Pancreas (tissue), 10 donors: ENCODE measurements around the gene VPS37D. TPM values are rescaled to one million over a fixed set of nuclear protein-coding genes. Genes with fewer than 3 reads are reported as not detected.
"Not testable (repeated sequence)": the region's sequence is repeated elsewhere in the genome, so short reads cannot be mapped to it uniquely, and the experiment has no call there.

ENCODE experiments used
- ATAC-seq, 4 donors: fragments of 200-7000 bp; cut with Tn5 transposase; one replicate each; pipeline versions ENCODE4 v1.8.0 to v1.9.1; 2020; ENCODE audit warnings: mild to moderate bottlenecking in 4 of 4, moderate library complexity in 4 of 4
- DNase-seq, 6 donors: peaks; one replicate each; pipeline ENCODE4 v3.0.0-alpha.2; 2020
- FAIRE-seq: peaks from 2 replicates; lab custom pipeline; 2012; peaks lifted over from hg19 to GRCh38; lab: Jason Lieb, UNC
- H3K27ac ChIP-seq, 4 donors: fragments of 200-600 bp; sonication (generic); 1 replicate in 3 of 4; 2 replicates in 1 of 4; pipeline versions ENCODE4 v1.5.0 to v1.8.0; 2020
- H3K27me3 ChIP-seq, 4 donors: fragments of 200-600 bp; one replicate each; pipeline ENCODE4 v1.8.0; 2021
- H3K36me3 ChIP-seq, 3 donors: fragments of 200-600 bp; sonication (generic) in 1 of 3; one replicate each; pipeline versions ENCODE4 v1.5.0 to v1.8.0; 2020 to 2021
- H3K4me1 ChIP-seq, 3 donors: fragments of 200-600 bp; one replicate each; pipeline ENCODE4 v1.8.0; 2021
- H3K4me3 ChIP-seq, 4 donors: fragments of 200-600 bp; sonication (generic) in 2 of 4; one replicate each; pipeline versions ENCODE4 v1.5.0 to v1.8.0; 2020 to 2021
- H3K9me3 ChIP-seq, 4 donors: fragments of 200-600 bp; one replicate each; pipeline ENCODE4 v1.8.0; 2021
- WGBS, 2 donors: extraction: QIAGEN DNeasy Blood & Tissue Kit; methylation state at CpG; one replicate each; pipeline ENCODE4 v1.1.7; 2013; 5-methylcytosine and 5-hydroxymethylcytosine counted together
- intact Hi-C, 3 donors: fragments of 100-400 bp; cut with DNase I; formaldehyde crosslinking; loops; one replicate each; pipeline versions ENCODE4 v1.11.1 to v1.14.2; 2022
- microRNA-seq, 2 donors: library from miRNA; unstranded; fragments of <30 nt; microRNA quantifications; one replicate each; pipeline versions ENCODE4 to v1.1.0, GENCODE V29; 2019 to 2020
- polyA plus RNA-seq, 2 donors: library from polyadenylated mRNA; stranded (reverse); fragments of 200-250 nt; gene quantifications; one replicate each; pipeline ENCODE4 v1.2.3, GENCODE V29; 2013
- total RNA-seq, 6 donors: library from RNA; stranded (reverse); fragmentation: NEBNext Ultra II Directional in 4 of 6; extraction: Animal tissue kit (Norgen Biotek cat#: 25700) in 4 of 6; gene quantifications; one replicate each; pipeline versions ENCODE4 v1.2.1 to v1.2.4, GENCODE V29; 2021 to 2023
- TF ChIP-seq, protein P1 (sequence below), 4 donors: fragments of 200-600 bp; sonication (generic) in 3 of 4; IDR thresholded peaks; one replicate each; pipeline versions ENCODE4 v1.5.0 to v1.8.0; 2021; ENCODE audit warnings: antibody characterized with exemption in 4 of 4
- donor health status: healthy with polysubstance abuse.
- donor health status: DM: no; HTN: no; CAD: no; lungs with moderate emphysema.
- donor health status: DM: no; HTN: no; CAD: no.
- donor health status: control.
- donor health status: control.
- donor health status: Bipolar disorder and iron deficiency.
- donor health status: DM: yes; HTN: yes; CAD: no.
- donor health status: DM: no; HTN: no; CAD: no.
- donor health status: DM: no; HTN: no; CAD: no.
- donor health status: DM: yes; HTN: yes; CAD: no.

Gene VPS37D
- total and polyA plus RNA-seq, 8 donors, result 2.6 to 8.2 (median 3.2) TPM

DNA sequence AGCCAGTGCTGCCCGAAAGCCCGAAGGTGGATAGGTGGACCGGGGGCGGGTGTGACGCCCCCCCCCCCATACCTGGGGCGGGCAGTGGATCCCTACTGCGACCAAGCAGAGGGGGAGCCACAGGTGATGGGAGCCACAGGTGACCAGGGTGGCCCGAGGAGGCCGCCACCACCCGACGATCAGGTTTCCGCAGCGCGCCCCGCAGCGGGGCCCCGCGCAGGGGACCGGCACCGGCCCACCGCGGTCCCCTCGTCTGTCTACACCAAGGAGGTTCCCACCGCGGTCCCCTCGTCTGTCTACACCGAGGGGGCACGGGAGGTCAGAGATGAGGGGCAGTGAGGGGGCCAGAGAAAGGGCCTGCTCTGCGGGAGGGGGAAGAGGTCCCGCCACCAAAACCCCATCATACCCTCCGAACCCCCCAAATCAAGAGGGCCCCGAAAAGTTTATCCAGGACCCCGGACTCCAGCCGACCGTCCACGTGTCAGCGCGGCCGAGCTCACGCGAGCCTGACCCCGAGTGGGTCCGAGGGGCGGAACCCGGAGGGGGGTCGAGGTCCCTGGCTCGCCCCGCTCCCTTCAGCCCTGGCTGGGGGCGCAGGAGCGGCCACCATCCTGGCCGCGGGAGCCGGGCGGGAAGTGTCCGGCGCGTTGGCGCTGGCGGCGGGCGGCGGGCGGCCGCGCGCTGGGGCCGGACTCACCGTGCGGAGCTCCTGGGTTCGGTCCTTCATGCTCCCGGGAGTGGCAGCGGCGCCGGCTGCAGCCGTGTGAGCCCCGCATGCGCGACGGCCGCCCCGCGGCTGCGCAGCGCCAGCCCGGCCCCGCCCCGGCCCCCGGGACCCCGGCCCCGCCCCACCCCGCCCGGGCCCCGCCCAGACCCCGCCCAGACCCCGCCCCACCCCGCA is 51.5 kb downstream of the VPS37D start, which contains the start of gene STX1A:
Gene STX1A (minus strand): TSS at position 765 of the 901 bp plus-strand sequence. CDS start 38 bp downstream, at position 727.
- Histone ChIP-seq H3K27ac (no peak within 1 kb of the TSS), H3K4me1 (peaks cover 0 to 11% (median 4%) of the 10 kb centered on the region in 3 donors), H3K27me3 (no peaks in the 10 kb centered on the region), H3K9me3 (no peaks in the 10 kb centered on the region), H3K4me3 (peak within 1 kb of the TSS; percentile 71 to 94 (median 80)), H3K36me3 (no peaks in the 10 kb centered on the region)
- ATAC-seq, result peak; percentile 75 to 86 (median 81)
- FAIRE-seq, result no peak
- TF ChIP-seq, protein P1, sequence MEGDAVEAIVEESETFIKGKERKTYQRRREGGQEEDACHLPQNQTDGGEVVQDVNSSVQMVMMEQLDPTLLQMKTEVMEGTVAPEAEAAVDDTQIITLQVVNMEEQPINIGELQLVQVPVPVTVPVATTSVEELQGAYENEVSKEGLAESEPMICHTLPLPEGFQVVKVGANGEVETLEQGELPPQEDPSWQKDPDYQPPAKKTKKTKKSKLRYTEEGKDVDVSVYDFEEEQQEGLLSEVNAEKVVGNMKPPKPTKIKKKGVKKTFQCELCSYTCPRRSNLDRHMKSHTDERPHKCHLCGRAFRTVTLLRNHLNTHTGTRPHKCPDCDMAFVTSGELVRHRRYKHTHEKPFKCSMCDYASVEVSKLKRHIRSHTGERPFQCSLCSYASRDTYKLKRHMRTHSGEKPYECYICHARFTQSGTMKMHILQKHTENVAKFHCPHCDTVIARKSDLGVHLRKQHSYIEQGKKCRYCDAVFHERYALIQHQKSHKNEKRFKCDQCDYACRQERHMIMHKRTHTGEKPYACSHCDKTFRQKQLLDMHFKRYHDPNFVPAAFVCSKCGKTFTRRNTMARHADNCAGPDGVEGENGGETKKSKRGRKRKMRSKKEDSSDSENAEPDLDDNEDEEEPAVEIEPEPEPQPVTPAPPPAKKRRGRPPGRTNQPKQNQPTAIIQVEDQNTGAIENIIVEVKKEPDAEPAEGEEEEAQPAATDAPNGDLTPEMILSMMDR (IDR thresholded peaks at IDR 0.05), result no peak
- peak in 5 of 6 donors; percentile 66 to 91 (median 84) for DNase-seq
- intact Hi-C loops, result no loop called here
- WGBS, 2 donors, result 1 to 2% methylated on average over 48 to 96 of the region's 96 CpGs

DNA sequence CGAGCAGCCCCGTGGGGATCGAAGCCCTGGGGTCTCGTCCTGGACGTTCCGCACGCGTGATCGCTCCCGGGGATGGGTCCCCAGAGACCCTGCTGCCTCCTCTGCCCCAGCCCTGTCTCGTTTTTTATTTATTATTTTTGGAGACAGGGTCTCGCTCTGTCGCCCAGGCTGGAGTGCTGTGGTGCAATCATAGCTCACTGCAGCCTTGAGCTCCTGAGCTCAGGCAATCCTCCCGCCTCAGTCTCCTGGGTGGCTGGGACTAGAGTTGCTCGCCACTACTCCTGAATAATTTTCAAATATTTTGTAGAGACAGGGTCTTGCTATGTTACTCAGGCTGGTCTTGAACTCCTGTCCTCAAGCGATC is 52.2 kb downstream of the VPS37D start:
- no peaks in the 10 kb centered on the region for H3K36me3 ChIP-seq
- H3K27me3 ChIP-seq, result no peaks in the 10 kb centered on the region
- TF ChIP-seq, protein P1 (IDR thresholded peaks at IDR 0.05), result no peak
- FAIRE-seq (no peak), DNase-seq (no peak), ATAC-seq (peak; percentile 1 to 22 (median 5))
- peaks cover 0 to 11% (median 4%) of the 10 kb centered on the region in 3 donors for H3K4me1 ChIP-seq
- intact Hi-C loops, result loop anchor here in 2 of 3 donors (5.0 to 10.0 kb wide), 2 partner anchors 115 to 117 kb away; no protein-coding TSS in a partner anchor
- peak overlapping the region in 2 of 4 donors; percentile 79 to 94 for H3K4me3 ChIP-seq
- no peaks in the 10 kb centered on the region for H3K9me3 ChIP-seq
- 7 to 13% methylated on average over 10 to 16 of the region's 16 CpGs for WGBS, 2 donors
- no peak overlapping the region for H3K27ac ChIP-seq

DNA sequence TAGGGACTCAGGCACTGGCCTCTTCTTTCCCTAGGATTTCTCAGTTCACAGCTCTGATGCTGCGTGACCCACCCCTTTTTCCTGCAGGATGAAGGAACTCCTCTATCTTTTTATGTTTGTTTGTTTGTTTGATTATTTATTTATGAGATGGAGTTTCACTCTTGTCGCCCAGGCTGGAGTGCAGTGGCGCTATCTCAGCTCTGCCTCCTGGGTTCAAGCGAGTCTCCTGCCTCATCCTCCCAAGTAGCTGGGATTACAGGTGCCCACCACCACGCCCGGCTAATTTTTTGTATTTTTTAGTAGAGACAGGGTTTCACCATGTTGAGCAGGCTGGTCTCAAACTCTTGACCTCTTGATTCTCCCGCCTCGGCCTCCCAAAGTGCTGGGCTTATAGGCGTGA is 52.8 kb downstream of the VPS37D start:
- not testable (repeated sequence) for H3K9me3 ChIP-seq, H3K4me3 ChIP-seq, H3K36me3 ChIP-seq, FAIRE-seq, H3K27me3 ChIP-seq, DNase-seq, H3K27ac ChIP-seq, ATAC-seq
- peaks cover 0 to 11% (median 4%) of the 10 kb centered on the region in 3 donors for H3K4me1 ChIP-seq
- 86 to 95% methylated on average over 9 of the region's 9 CpGs for WGBS, 2 donors
- intact Hi-C loops, result loop anchor here in 2 of 3 donors (5.0 to 10.0 kb wide), 2 partner anchors 116 to 118 kb away; no protein-coding TSS in a partner anchor

DNA sequence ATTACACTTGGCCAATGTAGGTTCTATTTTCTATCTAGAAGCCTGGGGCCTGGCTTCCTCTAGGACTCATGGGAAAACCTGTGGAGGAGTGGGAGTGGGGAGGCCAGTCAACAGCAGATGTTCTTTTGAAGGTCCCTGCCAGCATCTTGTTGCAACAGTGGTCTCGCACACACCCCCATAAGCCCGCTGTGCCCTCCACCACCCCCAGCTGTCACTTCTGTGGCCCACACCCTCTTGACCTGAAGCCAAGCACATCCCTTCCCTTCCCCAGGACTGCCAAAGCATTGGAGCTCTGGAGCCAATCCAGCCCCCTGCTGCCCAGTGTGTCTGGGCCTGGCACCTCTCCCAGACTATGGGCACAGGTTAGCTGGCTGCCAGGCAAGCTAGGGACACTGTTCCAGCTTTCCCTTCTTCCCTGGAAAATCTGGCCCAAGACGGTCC is 53.8 kb downstream of the VPS37D start:
- Histone ChIP-seq H3K9me3 (no peaks in the 10 kb centered on the region), H3K27ac (peak overlapping the region in 2 of 4 donors; percentile 22 to 28), H3K4me1 (peaks cover 0 to 11% (median 4%) of the 10 kb centered on the region in 3 donors), H3K27me3 (no peaks in the 10 kb centered on the region), H3K4me3 (no peak overlapping the region), H3K36me3 (no peaks in the 10 kb centered on the region)
- ATAC-seq (peak; percentile 73 to 81 (median 76)), FAIRE-seq (no peak), DNase-seq (peak; percentile 82 to 94 (median 86))
- intact Hi-C loops, result loop anchor here in 2 of 3 donors (5.0 to 10.0 kb wide), 2 partner anchors 117 to 119 kb away; no protein-coding TSS in a partner anchor
- TF ChIP-seq, protein P1 (IDR thresholded peaks at IDR 0.05), result no peak
- WGBS, 2 donors, result 5 to 17% methylated on average over 3 of the region's 3 CpGs

Small RNA genes lying within 50 kb of the gene (microRNA-seq; reads per million reads assigned to microRNA genes)
- 0 reads per million in 2 donors for gene MIR4284

Other genes with a start within 250 kb of the VPS37D start
- under 1 TPM; 0.28 to 0.63 (median 0.46) TPM for gene FZD9, start 234.1 kb upstream of the VPS37D start, total RNA-seq
- gene FZD9, start 234.1 kb upstream of the VPS37D start, polyA plus RNA-seq, result under 1 TPM; 0.38 to 0.95 TPM
- 10 to 100 TPM; 16.1 to 29.0 (median 18.9) TPM for gene BAZ1B, start 145.5 kb upstream of the VPS37D start, total RNA-seq
- 10 to 100 TPM; 11.6 to 12.8 TPM for gene BAZ1B, start 145.5 kb upstream of the VPS37D start, polyA plus RNA-seq
- 10 to 100 TPM; 13.5 to 20.9 (median 17.1) TPM for gene BCL7B, start 110.1 kb upstream of the VPS37D start, total RNA-seq
- 10 to 100 TPM; 34.4 to 44.6 TPM for gene BCL7B, start 110.1 kb upstream of the VPS37D start, polyA plus RNA-seq
- gene TBL2, start 89.3 kb upstream of the VPS37D start, total RNA-seq, result 10 to 100 TPM; 21.2 to 38.9 (median 28.3) TPM
- gene TBL2, start 89.3 kb upstream of the VPS37D start, polyA plus RNA-seq, result 10 to 100 TPM; 17.2 to 26.1 TPM
- 10 to 100 TPM in 5 of 6 donors, 1 to 10 TPM in 1; 8.8 to 25.9 (median 19.5) TPM for gene MLXIPL, start 43.3 kb upstream of the VPS37D start, total RNA-seq
- 100 to 1,000 TPM; 146 to 176 TPM for gene MLXIPL, start 43.3 kb upstream of the VPS37D start, polyA plus RNA-seq
- gene DNAJC30, start 15.6 kb downstream of the VPS37D start, total RNA-seq, result 1 to 10 TPM; 4.1 to 8.2 (median 5.6) TPM
- gene DNAJC30, start 15.6 kb downstream of the VPS37D start, polyA plus RNA-seq, result 1 to 10 TPM; 5.1 to 6.4 TPM
- gene BUD23, start 15.8 kb downstream of the VPS37D start, total RNA-seq, result 10 to 100 TPM; 26.9 to 36.8 (median 33.0) TPM
- gene BUD23, start 15.8 kb downstream of the VPS37D start, polyA plus RNA-seq, result 10 to 100 TPM; 46.7 to 62.9 TPM
- 10 to 100 TPM in 2 of 6 donors, 1 to 10 TPM in 4; 2.3 to 11.9 (median 6.9) TPM for gene STX1A, start 51.8 kb downstream of the VPS37D start, total RNA-seq
- gene STX1A, start 51.8 kb downstream of the VPS37D start, polyA plus RNA-seq, result 10 to 100 TPM; 31.8 to 95.7 TPM
- gene ABHD11, start 71.0 kb downstream of the VPS37D start, total RNA-seq, result 10 to 100 TPM; 16.0 to 30.6 (median 22.1) TPM
- gene ABHD11, start 71.0 kb downstream of the VPS37D start, polyA plus RNA-seq, result 10 to 100 TPM; 91.0 to 95.2 TPM
- gene CLDN3, start 102.4 kb downstream of the VPS37D start, total RNA-seq, result 10 to 100 TPM; 42.9 to 62.0 (median 48.3) TPM
- gene CLDN3, start 102.4 kb downstream of the VPS37D start, polyA plus RNA-seq, result 100 to 1,000 TPM; 110 to 122 TPM
- gene CLDN4, start 163.2 kb downstream of the VPS37D start, total RNA-seq, result 100 to 1,000 TPM in 2 of 6 donors, 10 to 100 TPM in 4; 47.8 to 150 (median 65.1) TPM
- gene CLDN4, start 163.2 kb downstream of the VPS37D start, polyA plus RNA-seq, result 10 to 100 TPM; 73.1 to 75.2 TPM
- gene METTL27, start 174.7 kb downstream of the VPS37D start, total RNA-seq, result 10 to 100 TPM in 1 of 6 donors, 1 to 10 TPM in 5; 3.0 to 11.2 (median 4.7) TPM
- 1 to 10 TPM; 5.6 to 6.6 TPM for gene METTL27, start 174.7 kb downstream of the VPS37D start, polyA plus RNA-seq
- gene TMEM270, start 193.3 kb downstream of the VPS37D start, total RNA-seq, result under 1 TPM in 1 of 6 donors, not detected in 5; 0.25 TPM
- under 1 TPM in 1 of 2 donors, not detected in 1; 0.31 TPM for gene TMEM270, start 193.3 kb downstream of the VPS37D start, polyA plus RNA-seq